ENCODE data around the gene CDK5. TPM values are rescaled to one million over a fixed set of nuclear protein-coding genes. Genes with fewer than 3 reads are reported as not detected.

CDK5 gene
- total and polyA plus RNA-seq, 9 of the 15 experiments (the other 6 are each of a cell fraction or from before 2014, with no cell fraction given): 3.2 to 38.0 (median 27.5) TPM

- TF ChIP-seq ID3 (CRISPR knock-in tag; IDR thresholded peaks at IDR 0.05) (no peak), ID3 (tag; IDR thresholded peaks at IDR 0.05) (0 out of 2 replicates have a peak, but pooled peaks have one; percentile 57), NR2C1 (IDR thresholded peaks at IDR 0.05) (peak; percentile 85), NR2C1 (tag; IDR thresholded peaks at IDR 0.05) (peak; percentile 91), CTBP1 (IDR thresholded peaks at IDR 0.05; ENCODE audit: borderline replicate concordance) (peak; percentile 72; the same call in 1 of the 2 replicates), SIX5 (IDR thresholded peaks at IDR 0.05; ENCODE audit: borderline replicate concordance in 1 of 2, insufficient read depth in 1 of 2, low read depth in 1 of 2, low read length in 2 of 2) (peak; percentile 84 to 94), ZNF584 (CRISPR knock-in tag; IDR thresholded peaks at IDR 0.05; ENCODE audit: low read depth) (peak; percentile 87), SETDB1 (IDR thresholded peaks at IDR 0.05; ENCODE audit: low read length) (no peak), ZNF830 (CRISPR knock-in tag; IDR thresholded peaks at IDR 0.05) (peak; percentile 76; the same call in 1 of the 2 replicates), ZBTB40 (IDR thresholded peaks at IDR 0.05) (peak; percentile 62), ZBTB40 (CRISPR knock-in tag; IDR thresholded peaks at IDR 0.05) (no peak), STAT5B (CRISPR knock-in tag; IDR thresholded peaks at IDR 0.05) (no peak), NFRKB (IDR thresholded peaks at IDR 0.05; ENCODE audit: low read depth) (no peak), ZFX (CRISPR knock-in tag; IDR thresholded peaks at IDR 0.05) (peak; percentile 98), RBM25 (IDR thresholded peaks at IDR 0.05; ENCODE audit: low read depth, low read length, severe bottlenecking) (peak; percentile 98), STAG1 (CRISPR knock-in tag; IDR thresholded peaks at IDR 0.05; ENCODE audit: borderline replicate concordance) (no peak), SRF (CRISPR knock-in tag; IDR thresholded peaks at IDR 0.05) (peak in 1 of 2 experiments; percentile 72; a peak in 2 of 4 replicates), DLX4 (CRISPR knock-in tag; IDR thresholded peaks at IDR 0.05) (no peak)
These were observed 29.4 kb downstream of the CDK5 start, which contains the start of gene ABCB8 (continued) for GRCh38 chr7:151028131-151028947.

All from K562 (cell line).